NCI-H446 treated with DMSO at 0.1 percent for 48 hours (cell line): ENCODE data around the gene RNASE4.

Source experiments
- DNase-seq: peaks from one replicate; lab custom pipeline; 2025; lab: John Stamatoyannopoulos, UW

The RNASE4 gene

GRCh38 chr14:20745571-20746358 is 61.4 kb downstream of the RNASE4 start, which contains the start of gene EDDM3A:
TSS of gene EDDM3A (plus strand) at chr14:20745887. CDS start at chr14:20747581, 1,694 bp downstream.
- no peak for DNase-seq

GRCh38 chr14:20746566-20746965 is 62.2 kb downstream of the RNASE4 start:
- no peak for DNase-seq

- DNase-seq, result no peak
Observed at GRCh38 chr14:20748439-20748838, 64.1 kb downstream of the RNASE4 start.

GRCh38 chr14:20750194-20750593 is 65.8 kb downstream of the RNASE4 start:
- no peak for DNase-seq
